Left hindlimb (tissue), 1 donor: ENCODE measurements around the gene EPHA6.

Experiments used
- DNase-seq: peaks from one replicate; pipeline ENCODE4 v3.0.0-alpha.2; 2018

EPHA6 gene

DNA sequence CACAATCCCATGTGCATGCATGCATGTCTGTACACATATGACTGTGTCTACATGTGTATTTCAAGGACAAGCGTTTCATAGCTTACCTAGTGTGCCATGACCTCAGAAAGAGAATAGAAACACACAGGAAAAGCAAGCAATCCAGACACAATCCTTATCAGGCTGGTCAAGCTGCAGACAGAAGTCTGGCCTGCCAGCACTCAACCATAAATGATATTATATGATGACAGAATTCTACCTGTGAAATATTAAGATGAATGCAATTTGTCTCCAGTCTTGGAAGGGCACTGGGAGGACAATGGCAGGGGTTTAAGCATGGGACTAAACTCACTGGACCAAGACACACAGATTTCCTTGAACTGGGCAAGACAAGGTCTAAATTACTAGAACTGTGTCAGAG, 899.2 kb downstream of the EPHA6 start:
- no peak for DNase-seq

DNA sequence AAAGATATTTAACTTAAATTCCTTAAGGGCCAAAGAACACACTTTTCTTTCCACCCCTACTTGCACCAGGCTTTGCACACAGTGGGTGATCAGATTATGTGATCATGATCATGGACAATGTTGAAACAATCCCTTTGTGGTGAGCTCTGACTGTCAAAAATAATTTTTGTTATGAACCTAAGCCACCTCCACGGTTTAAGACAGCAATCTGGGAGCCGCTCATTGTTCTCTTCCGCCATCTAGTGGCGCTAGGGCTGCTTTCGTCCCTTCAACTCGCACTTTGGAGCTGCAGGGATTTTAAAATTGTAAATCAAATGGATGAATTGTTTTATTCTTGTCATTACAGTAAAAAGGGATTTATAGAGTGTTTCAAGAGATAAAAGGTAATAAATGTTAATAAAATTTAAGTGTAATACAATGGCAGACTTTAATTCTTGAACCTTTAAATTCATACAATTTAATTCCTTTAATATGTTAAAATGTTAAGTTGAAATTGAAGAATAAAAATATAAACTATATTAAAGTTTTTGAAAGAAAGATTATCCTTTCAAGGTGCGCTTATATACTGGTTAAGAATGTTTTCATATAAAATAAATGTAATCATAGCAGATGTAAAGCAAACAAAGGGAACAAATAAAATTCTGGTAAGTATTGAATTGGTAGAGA, 904.9 kb downstream of the EPHA6 start:
- peak; percentile 66 for DNase-seq

DNA sequence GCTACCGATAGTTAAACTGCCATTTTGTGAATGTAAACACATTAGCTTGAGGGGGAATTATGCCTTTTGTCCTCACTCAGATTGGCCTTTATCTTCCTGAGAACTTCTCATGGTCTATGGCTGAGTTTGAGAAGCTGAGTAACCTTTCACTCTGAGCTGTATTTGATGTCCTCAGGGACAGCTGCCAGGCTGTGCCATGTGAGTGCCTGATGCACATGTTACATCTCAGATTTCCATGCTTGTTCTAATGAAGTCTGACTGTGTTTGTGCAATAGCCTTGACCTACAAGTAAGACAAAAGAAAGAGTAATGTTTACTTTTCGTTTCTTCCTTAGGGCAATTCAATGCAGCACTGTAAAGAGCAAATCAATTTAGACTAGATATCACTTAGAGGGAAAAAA, 906.0 kb downstream of the EPHA6 start:
- no peak for DNase-seq

DNA sequence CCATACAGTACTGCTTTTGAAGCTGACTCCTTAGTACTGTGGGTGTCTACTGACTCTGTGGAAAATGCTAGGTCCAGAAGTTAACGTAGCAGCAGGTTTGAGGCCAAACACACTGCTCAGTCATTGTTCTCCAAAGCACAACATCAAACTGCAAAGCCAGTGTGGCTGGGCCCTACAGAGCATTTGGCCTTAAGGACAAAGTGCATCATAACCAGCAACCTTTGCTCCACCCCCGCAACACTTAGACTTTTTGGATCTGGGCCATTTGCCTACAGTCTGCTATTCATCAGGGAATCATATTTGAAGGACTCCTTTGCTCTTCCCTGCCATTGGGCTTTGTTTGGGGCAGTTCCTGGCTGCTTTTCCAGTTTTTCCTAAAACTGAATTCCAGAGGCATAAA, 907.1 kb downstream of the EPHA6 start:
- no peak for DNase-seq

- no peak for DNase-seq
Measured at GRCh38 chr3:97736928-97737327, 922.5 kb downstream of the EPHA6 start.

DNA sequence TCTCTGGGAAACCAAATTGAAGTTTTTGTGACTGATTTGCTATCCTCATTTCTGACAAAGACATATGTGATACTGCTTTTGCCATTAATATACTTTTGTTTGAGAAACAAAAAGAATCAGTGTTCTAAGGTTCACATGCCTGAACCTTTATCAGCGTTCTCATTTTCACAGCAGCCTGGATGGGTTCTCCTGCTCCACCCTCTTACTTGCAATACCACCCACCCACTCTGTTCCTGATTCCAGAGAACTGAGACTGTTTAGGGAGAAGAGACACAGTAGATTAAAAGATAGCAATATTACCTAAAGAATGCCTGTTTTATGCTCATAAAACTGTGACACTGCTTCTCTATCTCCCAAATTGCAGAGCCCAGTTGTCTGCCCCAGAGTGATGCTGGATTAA, 924.4 kb downstream of the EPHA6 start:
- DNase-seq: no peak

DNA sequence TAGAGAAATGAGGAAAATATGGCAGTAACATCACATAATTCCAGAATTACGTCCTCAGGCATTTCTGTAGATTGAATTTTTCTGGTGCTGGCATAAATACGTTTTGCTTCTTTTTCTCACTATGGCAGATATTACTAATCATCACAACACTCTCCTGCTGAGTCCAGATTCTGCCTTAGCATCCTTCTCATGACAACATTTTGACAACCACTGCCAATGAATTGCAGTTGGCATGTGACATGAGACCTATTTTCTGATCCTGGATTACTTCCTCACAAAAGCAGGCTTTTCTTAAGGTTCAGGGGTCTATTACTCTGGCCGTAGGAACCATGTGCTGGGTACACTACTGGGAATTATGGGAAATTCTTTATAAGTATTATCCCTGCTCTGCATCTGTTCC, 927.6 kb downstream of the EPHA6 start:
- no peak for DNase-seq

DNA sequence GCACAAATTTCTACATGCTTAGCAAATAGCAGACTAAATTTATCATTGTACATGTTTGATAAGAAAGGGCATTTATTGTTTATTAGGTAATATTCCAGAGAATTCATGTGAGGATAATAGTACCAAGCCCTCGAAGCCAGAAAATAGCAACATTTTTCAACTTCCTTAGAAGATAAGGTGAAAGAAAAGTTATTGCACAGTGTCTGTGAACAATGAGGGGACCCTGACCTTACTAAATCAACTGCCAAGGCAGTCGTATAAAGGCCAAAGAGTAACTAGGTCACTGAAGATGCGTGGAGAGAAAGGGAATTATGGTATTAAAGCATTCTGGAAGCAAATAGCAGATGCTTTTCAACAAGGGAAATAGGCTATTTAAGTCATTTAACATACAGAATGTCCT, 929.9 kb downstream of the EPHA6 start:
- DNase-seq: no peak

DNA sequence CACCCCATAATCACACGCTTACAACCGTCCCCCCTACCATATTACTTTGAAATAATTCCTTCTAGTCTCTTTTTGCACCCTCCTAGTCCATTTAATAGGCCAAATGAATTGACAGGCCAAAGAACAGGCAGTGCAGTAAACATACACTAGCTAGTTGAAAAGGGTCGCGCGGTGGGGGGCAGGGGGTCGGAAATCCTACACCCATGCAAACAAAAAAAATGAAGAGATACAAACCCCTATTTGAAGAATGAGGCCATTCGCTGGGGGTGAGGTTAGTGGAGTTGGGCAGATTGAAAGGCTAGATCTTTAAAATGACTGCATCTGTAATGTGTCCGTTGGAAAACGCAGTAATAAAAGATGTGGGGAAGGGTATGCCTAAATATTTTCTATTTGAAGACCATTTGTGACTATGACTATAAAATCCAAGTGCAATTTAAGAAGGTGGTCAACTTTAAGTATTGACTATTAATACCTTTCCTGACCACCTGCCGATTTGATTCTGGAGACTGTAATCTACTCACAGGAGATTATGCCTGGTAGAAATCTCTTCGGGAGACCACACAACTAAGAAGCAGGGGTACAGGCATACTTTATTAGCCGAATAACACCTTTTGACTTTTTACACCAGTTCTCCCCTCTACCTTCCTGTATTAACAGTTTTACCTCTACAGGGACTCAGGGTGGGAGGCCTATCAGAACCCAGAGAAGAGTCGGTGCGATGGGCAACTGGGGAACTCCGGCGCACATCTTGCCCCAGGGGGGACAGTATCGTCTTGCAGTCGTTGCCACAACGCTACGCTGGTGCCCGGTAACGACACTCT, 949.4 kb downstream of the EPHA6 start:
- DNase-seq: peak; percentile 19

DNA sequence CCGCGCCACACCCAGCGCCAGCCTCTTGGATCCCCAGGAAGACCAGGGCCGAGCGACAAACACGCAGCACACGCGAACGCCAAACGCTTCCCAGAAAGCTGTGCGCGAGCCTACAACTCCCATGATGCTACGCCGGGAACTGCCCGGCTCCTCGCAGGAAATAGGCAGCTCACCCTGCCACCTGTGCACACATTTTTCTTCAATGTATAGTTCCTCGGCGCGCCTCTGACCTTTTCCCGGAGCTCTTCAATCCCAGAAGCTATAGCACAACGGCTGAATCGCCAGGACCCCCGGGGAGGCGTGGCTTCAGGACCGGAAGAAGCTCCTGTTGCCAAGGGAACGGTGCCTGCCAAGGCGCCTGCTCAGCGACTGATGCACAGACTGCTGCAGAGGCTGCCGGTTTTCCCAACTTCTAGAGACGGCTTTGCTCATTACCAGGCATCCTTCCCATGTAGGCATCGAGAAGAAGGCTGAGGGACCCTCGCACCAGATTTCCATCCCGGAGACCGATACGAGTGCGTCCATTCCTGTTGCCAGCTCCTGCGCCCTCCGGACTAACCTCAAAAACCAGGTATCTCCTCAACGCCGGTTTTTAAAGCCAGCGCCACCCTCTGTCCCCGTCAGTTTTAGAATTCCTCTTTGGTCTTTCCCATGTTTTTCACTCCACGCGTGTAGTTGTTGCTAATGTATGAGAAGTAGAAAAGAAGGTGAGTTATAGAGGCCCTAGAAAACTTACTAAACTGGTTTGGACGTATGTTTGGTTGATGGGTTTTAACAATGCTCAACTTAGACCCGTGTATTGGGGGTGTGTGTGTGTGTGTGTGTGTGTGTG, 950.2 kb downstream of the EPHA6 start, which contains the start of gene ARL6:
Gene ARL6, plus strand, starts transcription at position 352 of the 832 bp plus-strand sequence. CDS start 3,350 bp downstream, outside the sequence.
- peak; percentile 92 for DNase-seq

GRCh38 chr3:97765336-97765735, 950.9 kb downstream of the EPHA6 start:
- DNase-seq: no peak

GRCh38 chr3:97772926-97773325, 958.5 kb downstream of the EPHA6 start:
- DNase-seq: no peak

GRCh38 chr3:97778152-97778551, 963.8 kb downstream of the EPHA6 start:
- DNase-seq: no peak

DNA sequence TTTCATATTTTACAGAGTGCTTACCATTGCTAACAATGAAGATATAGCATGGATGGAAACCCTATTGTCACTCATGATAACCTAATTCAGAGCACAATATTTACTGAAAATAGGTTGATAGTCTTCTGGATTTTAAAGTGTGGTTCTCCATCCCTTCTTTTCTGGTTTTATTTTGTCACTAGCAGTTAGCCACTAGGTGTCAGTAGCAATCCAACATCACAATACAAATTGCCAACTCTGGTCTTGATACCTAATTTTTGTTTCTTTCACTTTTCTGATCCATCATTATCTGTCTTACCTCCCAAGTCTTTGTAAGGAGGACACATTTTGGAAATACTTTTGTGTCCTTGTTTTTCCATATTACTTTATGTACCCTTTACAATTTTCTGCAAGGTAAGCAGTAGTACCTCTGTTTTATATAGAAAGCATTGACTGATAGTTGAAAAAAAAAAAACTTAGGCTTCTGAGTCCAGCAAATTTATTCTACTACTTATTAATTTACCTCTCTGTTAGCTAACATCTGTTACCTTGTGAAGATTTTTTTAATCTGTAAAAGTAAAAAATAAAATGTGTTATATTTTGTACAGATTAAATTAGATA, 979.1 kb downstream of the EPHA6 start:
- no peak for DNase-seq

DNA sequence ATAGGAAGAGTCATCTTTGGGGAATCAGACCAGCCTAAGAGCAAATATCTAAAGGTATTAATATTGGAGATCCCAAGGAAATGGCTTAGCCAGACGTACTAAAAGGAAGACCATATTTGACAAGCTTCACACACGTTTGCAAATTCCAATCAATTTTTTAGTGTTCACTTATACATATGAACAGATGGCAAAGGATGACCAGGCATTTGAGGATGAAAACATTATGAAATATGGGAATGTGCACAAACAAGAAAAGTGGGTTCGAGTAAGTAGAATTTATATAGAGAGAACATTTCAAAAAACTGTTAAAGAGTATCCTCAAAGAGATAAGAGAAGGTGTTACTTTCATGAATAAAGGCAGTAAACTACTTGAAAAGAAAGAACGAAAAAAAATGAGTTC, 981.6 kb downstream of the EPHA6 start:
- DNase-seq: no peak
